NCI-H2227 (cell line): ENCODE data around the gene ADAMTSL3.
"Not testable (repeated sequence)": the region's sequence is repeated elsewhere in the genome, so short reads cannot be mapped to it uniquely, and the experiment has no call there.

Experiments
- DNase-seq: peaks from one replicate; lab custom pipeline; 2025; ENCODE audit not compliant: unreplicated experiment; lab: John Stamatoyannopoulos, UW

ADAMTSL3 gene

GRCh38 chr15:84010246-84010645 lies 356.3 kb downstream of the ADAMTSL3 start:
- no peak for DNase-seq

GRCh38 chr15:84016371-84016770 lies 362.4 kb downstream of the ADAMTSL3 start:
- no peak for DNase-seq

GRCh38 chr15:84022516-84022915 lies 368.6 kb downstream of the ADAMTSL3 start:
- DNase-seq = no peak

- no peak for DNase-seq
Measured at GRCh38 chr15:84023636-84024035, 369.7 kb downstream of the ADAMTSL3 start.

GRCh38 chr15:84033793-84034553 lies 380.1 kb downstream of the ADAMTSL3 start:
- no peak for DNase-seq

- peak; percentile 4 for DNase-seq
Measured at GRCh38 chr15:84034578-84035398, 380.9 kb downstream of the ADAMTSL3 start.

- peak; percentile 28 for DNase-seq
Measured at GRCh38 chr15:84035399-84035766, 381.5 kb downstream of the ADAMTSL3 start.

- no peak for DNase-seq
Measured at GRCh38 chr15:84037301-84037700, 383.4 kb downstream of the ADAMTSL3 start.

GRCh38 chr15:84042434-84043056 lies 388.6 kb downstream of the ADAMTSL3 start:
- peak; percentile 67 for DNase-seq

GRCh38 chr15:84046064-84046637 lies 392.2 kb downstream of the ADAMTSL3 start:
- no peak for DNase-seq

GRCh38 chr15:84049480-84049879 lies 395.6 kb downstream of the ADAMTSL3 start:
- DNase-seq = not testable (repeated sequence)

GRCh38 chr15:84050076-84050475 lies 396.2 kb downstream of the ADAMTSL3 start:
- DNase-seq = no peak

- not testable (repeated sequence) for DNase-seq
Measured at GRCh38 chr15:84051146-84051545, 397.2 kb downstream of the ADAMTSL3 start.

- DNase-seq = not testable (repeated sequence)
Measured at GRCh38 chr15:84054544-84054943, 400.6 kb downstream of the ADAMTSL3 start.

GRCh38 chr15:84057714-84058331 lies 403.9 kb downstream of the ADAMTSL3 start:
- no peak for DNase-seq

GRCh38 chr15:84063674-84064073 lies 409.8 kb downstream of the ADAMTSL3 start:
- not testable (repeated sequence) for DNase-seq

GRCh38 chr15:84068674-84069073 lies 414.8 kb downstream of the ADAMTSL3 start:
- DNase-seq = not testable (repeated sequence)

- not testable (repeated sequence) for DNase-seq
Measured at GRCh38 chr15:84078038-84078437, 424.1 kb downstream of the ADAMTSL3 start.

- peak; percentile 11 for DNase-seq
Measured at GRCh38 chr15:84079325-84079884, 425.5 kb downstream of the ADAMTSL3 start.
